ENCODE measurements around the gene MINDY1.

The MINDY1 gene

DNA sequence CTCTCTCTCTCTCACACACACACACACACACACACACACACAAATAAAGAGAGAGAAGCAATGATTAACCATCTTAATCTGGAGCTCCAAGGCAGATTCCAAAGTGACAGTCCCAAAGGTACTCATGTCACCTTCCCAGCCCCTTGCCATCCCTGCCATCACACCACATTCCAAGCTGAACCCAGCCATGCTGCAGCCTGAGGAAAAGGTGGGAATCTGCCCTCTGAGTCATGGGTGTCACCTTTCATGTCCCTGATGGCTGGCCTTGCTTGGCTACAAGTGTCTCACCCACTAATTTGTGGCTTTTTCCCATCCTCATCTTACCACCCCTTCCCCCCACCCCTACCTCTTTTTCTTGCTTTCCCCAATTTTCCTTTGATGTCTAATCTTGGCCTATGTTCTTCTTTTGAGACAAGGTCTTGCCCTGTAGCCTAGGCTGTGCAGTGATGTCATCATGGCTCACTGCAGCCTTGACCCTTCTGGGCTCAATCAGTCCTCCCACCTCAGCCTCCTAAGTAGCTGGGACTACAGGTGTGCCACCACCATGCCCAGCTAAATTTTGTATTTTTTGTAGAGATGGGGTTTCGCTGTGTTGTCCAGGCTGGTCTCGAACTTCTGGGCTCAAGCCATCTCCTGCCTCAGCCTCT lies 21.4 kb downstream of the MINDY1 start:
- DNase-seq (ENCODE audit: low spot score): no peak

DNA sequence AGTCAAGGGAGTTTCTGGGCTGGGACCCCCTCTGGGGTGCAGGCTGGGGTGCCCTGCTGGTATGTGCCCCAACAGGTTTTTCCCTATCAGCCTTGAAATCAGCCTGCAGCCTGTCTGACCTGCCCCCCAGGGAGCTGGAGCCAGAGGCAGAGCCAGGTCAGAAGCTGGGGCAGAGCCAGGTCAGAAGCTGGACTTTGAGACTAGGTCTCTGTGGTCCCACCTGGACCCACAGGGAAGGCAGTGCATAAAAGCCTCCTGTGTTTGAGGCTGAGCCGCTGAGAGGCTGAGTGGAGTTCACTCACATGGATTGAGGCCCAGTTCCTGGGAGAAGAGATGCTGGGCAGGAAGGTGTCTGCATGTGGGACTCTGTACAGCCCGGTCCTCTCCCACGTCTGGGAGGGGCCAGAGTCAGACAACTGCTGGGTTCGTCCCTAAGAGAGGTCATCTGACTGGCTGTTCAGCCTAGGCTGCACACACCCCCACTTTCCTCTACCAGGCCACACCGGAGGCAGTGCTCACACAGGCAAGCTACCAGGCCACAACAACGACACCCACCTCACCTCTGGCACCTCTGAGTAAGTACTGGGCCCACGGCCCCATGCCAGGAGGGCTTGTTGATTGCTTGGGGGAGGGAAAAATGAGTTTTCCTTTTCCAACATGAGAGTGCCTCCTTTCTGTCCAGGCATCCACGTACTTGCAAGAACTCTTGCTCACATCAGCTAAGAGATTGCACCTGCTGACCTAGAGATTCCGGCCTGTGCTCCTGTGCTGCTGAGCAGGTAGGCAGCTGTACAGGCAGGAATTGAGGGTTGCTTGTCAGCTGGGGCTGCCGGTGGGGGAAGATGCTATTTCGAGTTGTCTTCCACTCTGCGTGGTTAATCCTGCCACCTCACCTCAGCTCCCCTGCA lies 24.6 kb downstream of the MINDY1 start, which contains the start of gene ANXA9:
TSS of gene ANXA9 (plus strand) at position 488 of the 908 bp plus-strand sequence. CDS start 814 bp downstream, outside the sequence.
- DNase-seq (ENCODE audit: low spot score): no peak

DNA sequence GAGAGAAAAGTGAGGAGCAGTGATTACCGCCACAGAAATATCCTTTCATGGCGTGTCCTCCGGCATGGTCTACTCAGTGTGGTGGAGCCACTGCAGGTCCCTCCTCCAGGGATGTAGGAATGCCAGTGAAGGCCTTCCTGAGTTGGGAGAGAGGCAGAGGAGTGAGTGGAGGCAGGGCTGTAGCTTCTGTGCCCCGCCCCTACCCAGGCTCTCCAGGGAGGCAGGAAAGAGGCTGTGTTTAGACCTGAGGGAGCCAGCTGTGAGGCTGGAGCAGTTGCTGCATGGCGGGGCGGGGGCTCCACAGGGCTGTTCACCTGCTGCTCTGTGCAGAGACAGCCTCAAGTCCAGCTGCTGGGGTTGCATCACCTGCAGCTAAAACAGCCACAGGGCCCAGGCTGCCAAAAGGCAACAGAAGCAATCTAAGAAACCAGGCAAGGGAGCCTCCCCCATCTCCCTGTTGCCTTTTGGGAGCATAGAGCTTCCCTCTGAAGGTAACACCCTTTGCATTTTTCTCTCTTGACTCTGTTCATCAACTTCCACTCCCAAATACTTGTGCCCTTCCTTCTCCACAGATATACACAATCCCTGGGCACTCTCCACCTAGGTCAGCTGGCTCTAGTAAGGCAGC lies 25.4 kb downstream of the MINDY1 start:
- no peak for DNase-seq (ENCODE audit: low spot score)

DNA sequence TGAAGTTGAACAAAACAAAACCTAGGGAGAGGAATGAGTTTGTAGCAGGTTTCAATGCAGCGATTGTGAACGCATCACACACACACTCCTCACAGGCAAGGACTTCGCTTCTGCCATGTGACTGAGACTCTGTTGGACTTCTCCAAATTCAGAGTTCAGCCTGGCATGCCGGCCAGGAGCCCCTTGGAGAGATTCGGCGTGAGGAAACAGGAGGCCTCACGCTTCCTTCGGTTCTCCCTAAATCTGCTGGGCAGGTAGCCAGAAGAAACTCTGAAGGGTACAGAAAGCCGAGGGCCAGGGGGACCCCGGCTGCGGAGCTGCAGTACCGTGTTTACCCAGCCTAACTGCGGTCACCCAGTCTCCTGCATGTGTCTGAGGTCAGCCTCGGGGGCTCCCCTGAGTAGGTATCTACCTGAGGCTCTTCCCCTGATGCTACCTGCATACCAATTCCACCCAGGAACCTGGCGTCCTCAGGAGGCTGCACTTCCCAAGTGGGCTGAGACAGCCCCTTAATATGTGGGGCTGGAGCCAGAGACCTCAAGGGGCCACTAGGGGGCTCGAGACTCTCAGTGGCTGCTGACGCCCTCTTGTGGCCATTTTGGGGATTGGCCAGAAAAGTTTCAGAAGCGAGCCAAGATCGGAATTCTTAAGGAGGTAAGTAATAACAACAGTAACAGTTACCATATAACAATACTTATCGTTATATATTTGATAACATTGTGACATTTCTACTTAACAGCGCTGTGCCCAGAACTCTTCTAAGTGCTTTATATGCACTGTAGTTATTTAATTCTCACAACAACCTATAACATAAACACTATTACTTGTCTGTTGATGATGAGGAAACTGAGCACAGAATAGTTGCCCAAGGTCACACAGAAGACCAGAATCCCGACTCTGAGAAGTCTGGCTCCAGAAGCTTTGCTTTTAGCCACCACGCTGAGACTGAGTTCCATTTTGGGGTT lies 27.3 kb downstream of the MINDY1 start:
- peak; percentile 88 for DNase-seq (ENCODE audit: low spot score)

DNA sequence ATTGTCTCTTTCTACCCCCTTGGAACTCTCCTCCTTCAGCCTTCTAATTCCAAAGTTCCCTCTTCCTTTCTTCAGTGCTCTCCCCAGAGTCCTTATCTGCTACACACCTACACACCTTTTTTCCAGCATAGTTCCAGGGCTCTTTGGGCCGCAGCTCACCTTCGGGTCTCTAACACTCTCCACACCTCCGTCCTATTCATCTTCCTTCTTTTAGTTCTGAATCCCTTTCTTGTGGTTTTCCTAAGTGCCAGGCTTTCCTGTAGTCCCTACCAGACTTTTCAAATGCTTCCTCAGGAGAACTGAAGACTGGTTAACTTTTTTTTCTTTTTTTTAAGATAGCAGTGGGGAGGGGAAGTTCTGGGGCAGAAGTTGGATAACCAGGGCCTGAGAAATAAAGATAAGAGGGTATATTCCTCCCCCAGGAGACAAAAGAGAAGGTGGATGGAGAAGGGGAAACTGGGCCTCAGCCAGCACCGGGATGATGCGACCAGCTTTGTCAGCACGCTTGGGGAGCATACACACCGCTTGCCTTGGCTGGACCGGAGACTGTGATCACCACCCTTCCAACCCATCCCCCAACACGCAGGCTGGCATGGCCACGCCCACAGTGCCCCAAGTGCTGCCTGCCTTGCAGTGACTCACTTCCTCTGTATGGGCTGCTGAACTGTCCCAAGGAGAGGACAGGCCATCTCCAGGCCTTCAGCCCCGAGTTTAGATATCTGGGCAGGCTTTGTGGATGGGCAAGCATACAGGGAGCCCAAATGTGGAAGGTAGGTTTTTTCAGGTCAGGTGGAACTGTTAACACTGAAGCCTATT lies 29.6 kb downstream of the MINDY1 start:
- DNase-seq (ENCODE audit: low spot score): peak; percentile 81

DNA sequence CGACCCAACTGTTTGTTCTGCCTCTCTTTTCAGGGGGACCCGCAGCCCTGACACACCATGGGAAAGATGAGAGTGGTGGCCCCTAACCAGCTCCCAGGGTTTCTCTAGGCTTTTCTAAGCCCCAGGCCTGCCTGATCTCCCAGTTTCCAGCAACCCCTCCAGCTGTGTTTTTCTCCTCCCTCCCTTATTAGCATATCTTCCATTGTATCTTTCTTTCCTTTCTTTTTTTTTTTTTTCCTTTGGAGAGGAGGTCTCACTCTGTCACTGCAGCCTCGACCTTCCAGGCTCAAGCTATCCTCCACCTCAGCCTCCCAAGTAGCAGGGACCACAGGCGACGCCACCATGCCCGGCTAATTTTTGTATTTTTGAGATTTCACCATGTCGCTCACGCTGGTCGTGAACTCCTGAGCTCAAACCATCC lies 30.3 kb downstream of the MINDY1 start:
- DNase-seq (ENCODE audit: low spot score): no peak

DNA sequence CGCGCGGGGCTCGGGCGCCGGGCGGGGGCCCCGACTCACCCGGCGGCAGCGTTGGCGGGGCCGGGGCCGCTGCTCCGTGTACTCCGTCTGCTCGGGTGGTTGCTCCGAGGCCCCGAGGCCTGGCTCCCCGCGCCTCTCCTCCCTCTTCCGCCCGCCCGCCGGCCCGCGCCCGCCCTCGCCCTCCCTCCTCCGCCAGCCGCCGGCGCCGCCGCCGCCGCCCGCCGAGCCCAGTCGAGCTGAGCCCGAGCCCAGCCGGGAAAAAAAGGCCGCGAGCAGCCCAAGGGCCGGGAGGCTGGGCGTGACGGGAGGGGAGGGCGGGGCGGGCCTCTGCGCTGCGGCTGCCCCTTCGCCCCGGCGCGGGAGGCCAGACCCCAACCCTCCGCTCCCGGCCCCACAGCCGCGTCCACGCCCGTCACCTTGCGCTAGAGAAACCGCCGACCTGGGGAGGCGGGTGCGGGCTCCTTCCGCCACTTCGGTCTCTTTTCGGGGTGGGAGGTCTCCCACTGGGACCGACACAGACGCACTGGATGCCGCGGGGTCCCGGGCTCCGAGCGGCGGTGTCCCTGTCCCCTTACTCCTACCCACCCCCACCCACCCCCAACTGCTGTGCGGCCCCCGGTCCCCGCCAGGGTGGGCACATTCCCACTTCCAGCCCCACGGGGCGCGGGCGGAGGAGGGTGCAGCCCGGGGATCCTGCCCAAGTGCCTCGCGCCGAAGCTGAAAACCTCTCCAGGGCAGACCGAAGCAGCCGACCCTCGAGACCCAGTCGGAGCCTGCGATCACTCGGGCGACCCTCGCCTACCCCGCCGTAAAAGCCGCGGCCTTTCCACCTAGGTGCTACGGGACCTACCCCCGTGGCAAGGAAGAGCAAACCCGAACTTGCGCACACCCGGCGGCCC lies 31.9 kb downstream of the MINDY1 start, which contains the start of gene CERS2:
TSS of gene CERS2 (minus strand) at position 256 of the 899 bp plus-strand sequence. CDS start 5,745 bp downstream, outside the sequence.
- DNase-seq (ENCODE audit: low spot score): peak; percentile 85

DNA sequence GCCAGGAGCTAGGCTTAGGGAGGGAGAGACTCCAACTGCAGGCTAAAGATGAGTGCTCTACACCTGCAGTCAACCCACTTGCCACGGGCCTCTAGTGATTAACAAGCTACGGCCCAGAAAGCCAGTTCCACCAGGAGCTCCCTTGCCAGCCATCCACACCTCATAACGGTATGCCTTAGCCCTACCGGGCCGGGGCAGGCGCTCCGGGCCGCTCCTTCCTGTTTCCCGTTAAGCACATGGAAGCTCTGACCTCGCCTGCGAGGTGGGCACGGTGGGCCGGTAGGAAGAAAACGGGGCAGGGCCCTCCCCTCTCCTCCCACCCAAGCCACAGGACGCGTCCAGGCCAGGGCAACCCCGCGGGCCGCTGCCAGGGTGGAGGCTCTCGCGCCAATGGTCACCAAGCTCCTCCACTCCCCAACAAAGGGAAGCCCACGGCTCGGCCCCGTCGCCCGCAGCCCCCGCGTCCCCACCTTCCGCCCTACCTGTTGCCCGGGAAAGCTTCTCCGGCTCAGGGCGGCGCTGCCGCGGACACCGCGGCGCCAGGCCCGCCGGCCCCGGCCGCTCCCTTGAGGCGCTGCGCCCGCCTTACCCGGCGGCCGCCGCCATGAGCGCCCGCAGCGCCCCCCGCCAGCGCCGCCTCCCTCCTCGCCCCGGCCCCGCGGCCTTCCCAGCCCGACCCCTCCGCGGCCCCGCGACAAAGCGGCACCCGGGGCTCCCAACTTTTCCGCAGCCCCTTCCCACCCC lies 32.7 kb downstream of the MINDY1 start:
- peak; percentile 50 for DNase-seq (ENCODE audit: low spot score)

DNA sequence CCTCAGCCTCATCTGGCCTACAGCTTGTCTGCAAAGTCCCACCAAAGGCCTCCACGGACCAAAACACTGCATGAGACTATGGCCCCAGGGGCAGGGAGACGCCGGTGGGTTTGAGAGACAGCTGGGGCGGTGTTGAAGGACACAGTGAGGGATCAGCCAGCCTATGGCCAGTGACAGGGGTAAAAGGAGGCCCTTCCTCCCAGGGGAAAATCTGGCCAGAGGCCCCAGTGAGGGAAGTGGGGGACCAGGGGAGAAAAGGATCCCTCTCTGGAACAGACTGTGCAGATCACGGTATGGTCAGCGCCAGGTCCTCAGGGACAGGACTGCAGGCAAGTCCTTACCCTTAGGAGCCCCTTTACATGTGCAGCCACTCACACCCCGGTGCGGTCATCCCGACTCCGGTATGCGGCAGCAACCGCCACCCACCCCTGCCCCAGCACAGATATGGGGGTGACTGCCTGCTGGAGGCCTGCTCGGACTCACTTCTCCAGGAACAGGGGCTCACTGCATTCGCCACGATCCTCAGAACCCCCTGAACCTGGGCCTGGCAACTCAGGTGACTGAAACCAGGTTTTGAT lies 33.4 kb downstream of the MINDY1 start:
- DNase-seq (ENCODE audit: low spot score): no peak

DNA sequence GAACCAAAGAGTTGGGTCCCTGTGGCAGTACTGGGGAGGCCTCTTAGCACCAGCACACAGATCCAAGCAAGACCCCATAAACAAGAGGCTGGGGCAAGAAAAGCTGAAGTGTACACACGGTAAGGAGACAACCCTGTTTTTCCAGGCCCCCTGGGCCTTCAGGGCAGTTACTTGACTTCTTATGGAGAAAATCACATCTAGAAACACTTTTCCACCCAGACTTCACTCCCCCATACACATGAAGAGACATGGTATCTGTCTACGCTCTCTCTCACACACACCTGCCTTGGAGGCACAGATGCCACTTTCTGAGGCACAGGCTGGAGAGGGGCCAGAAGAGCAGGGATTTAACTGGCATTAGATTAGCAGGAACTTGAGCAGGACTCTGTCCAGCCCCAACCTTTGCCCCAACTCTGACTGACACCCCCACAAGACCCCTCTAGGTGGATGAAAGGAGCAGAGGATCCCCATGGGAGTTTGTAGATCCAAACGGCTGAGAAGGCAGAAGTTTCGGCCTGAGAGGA lies 34.2 kb downstream of the MINDY1 start:
- no peak for DNase-seq (ENCODE audit: low spot score)

DNA sequence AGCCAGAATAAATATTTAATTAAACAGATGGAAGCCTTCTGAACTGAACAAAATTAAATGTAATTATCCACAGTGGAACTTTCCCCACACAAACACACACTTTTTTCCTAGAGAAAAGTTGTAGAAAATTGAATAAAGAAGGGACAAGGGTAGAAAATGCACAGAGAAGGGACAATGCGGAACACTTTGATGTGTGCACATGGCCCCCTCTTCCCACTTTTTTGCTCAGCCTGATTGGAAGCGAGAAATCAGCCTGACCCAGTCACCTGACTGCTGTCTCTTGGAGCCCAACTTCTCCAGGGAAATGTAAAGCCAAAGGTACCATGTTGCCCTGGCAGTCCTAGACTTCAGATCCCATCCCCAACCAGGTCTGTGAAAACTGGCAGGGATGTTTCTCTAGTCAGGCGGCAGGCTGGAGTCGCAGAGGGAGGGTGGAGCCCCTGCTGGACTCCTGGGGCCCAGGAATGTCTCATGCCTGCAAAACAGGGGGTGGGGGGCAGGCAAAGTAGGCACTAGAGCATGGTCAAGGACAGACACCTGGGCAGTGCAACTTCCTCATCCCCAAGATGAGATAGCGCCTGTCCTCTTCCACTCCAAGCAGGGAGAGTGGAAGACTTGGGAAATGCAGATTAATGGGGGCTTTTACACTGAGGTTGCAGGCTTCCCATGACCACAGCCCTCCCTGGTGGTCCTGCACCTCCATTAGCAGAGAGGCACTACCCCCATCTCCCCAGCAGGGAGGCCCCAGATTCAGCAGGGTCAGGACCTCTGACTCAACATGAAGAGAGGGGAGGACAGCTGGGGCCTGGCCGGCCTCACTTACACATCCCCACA lies 34.9 kb downstream of the MINDY1 start:
- no peak for DNase-seq (ENCODE audit: low spot score)

DNA sequence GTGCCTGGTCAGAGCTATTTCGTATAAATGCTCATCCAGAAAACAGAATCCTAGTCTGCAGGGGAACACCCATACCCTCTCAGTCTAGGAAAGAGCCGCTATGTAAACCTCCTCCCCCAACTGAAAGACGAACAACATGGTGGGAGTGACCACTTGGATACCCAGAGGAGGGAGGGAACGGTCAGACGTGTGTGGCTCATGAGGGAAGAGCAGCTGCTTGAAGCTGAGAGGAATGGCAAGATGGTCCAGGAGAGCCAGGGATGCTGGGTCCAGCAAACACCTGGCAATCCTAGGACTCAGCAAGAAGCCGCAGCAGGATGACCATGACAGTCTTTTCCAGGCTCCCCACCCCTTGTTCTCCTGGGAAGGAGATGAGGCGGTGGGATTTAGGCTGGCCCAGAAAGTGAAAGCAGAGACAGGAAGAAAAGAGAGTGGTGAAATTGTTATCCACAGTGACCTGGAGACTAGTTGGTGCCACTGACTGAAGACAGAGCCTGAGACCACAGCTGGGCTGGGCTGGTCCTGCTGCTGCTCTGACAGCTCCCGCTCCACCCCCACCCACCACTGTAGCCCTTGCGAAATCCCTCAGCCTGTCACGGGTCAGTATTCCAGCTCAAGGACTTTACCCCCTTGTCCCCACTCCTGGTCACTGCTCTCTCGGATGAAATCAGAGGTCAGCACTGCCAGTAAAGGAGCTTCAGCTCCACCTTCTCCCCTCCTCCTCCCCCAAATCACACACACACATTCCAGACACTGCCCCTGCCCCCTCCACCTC lies 35.7 kb downstream of the MINDY1 start:
- DNase-seq (ENCODE audit: low spot score): no peak

DNA sequence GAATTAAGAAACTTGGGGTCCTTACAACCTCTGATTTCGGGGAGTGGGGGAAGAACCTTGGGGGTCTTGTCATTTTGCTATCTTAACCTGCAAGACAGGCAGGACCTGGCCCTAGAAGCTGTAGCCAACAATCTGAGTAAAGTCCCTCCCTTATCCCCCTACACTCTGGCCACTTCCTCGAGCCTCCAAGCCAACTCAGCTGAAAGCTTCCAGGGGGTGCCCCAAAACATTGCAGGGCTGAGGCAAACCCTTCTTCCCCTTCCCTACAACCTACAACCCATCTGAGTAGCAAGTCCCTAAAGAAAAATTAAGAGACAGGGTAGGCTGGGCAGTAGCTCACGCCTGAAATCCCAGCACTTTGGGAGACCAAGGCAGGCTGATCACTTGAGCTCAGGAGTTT lies 37.1 kb downstream of the MINDY1 start:
- DNase-seq (ENCODE audit: low spot score): no peak

DNA sequence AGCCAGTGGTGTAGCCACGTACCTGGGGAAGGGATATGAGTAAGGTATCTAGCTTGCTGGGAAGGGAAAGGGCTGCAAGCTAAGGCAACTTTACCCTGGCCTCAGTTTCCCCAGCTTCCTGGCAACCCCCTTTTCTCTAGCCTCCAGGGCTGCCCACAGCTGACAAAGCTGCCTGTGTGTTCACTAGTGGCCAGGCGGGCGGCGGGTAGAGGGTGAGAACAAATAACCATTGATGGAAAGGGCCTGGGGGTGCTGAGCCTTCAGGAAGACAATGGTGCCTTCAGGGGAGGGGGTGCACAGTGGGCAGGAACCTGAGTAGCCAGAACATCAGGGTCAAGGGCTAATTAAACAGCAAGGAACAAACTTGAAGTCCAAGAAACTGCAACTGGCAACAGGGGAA lies 38.2 kb downstream of the MINDY1 start:
- no peak for DNase-seq (ENCODE audit: low spot score)

DNA sequence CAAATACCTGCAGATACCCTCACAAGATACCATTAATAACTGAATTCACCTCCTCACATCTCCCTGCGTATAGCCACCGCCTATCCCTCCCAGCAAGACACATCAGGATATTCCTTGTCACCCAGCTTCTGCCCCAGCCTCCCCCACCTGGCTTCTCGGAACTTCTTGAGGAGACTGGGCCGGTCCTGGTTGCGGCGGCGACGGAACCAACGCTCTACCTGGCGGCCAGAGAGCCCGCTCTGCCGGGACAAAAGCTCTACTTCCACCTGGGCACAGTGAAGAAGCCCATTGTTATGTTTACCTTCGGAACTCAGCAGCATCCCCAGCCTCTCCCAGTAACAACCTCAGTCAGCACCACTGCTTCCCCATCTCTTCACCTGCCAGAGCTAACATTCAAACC lies 38.8 kb downstream of the MINDY1 start:
- no peak for DNase-seq (ENCODE audit: low spot score)

DNA sequence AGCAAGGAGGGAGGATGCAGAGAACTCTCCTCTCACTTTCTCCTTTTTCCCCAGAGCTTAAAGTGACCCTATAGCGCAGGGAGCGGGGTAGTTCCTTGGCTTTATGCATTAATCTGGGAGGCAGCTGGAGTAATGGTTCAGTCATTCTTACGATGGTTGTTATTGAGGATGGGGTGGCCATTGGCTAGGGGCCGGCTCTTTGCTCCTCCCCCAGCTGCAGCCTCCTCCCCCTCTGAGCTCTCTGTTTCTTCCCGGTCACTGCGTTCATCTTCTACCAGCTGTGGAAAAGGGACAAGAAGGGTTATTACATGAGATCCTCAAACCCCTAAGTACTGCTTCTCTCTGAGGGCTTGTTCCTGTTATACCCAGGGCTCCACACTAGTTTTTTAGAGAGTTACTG lies 40.7 kb downstream of the MINDY1 start:
- DNase-seq (ENCODE audit: low spot score): no peak

All from germinal center (tissue), 1 donor.